Upper lobe of left lung (tissue), 6 donors: Measurements from ENCODE around the gene CGA. TPM values are rescaled to one million over a fixed set of nuclear protein-coding genes. Genes with fewer than 3 reads are reported as not detected.

Experiments
- total RNA-seq, 6 donors: library from RNA; depleted of rRNA in 4 of 6; stranded (reverse); fragments of >200 nt in 4 of 6; gene quantifications; one replicate each; pipeline versions ENCODE4 v1.1.0 to v1.2.1, GENCODE V29; 2016 to 2021
- donor health status: DM: no; HTN: no; CAD: no; lungs with moderate emphysema.
- donor health status: DM: no; HTN: yes; CAD: no; lungs with severe emphysema.

The CGA gene
- total RNA-seq, 6 donors from 2014 or later = not detected

Other genes with a start within 250 kb of the CGA start
- not detected for gene HTR1E, start 157.6 kb downstream of the CGA start, total RNA-seq
- gene ZNF292, start 60.5 kb upstream of the CGA start, total RNA-seq = 10 to 100 TPM; 19.9 to 60.8 (median 32.0) TPM
- 10 to 100 TPM in 3 of 6 donors, 1 to 10 TPM in 3; 4.6 to 19.3 (median 9.3) TPM for gene SMIM8, start 227.5 kb upstream of the CGA start, total RNA-seq
- gene GJB7, start 234.2 kb upstream of the CGA start, total RNA-seq = under 1 TPM in 4 of 6 donors, not detected in 2; 0.30 to 0.49 (median 0.45) TPM
- 1 to 10 TPM; 1.6 to 7.3 (median 2.1) TPM for gene C6orf163, start 249.7 kb upstream of the CGA start, total RNA-seq